Muscle of back (tissue), 11 donors: ENCODE measurements around the gene PDSS1. TPM values are rescaled to one million over a fixed set of nuclear protein-coding genes. Genes with fewer than 3 reads are reported as not detected.

Source experiments
- DNase-seq, 3 donors: peaks; one replicate each; pipeline versions ENCODE4 v3.0.0 to v3.0.0-alpha.2; 2013
- polyA plus RNA-seq, 10 donors: library from polyadenylated mRNA; unstranded; fragments of 120-200 nt; gene quantifications; one replicate each; pipeline ENCODE4 v1.2.1, GENCODE V29; 2013; ENCODE audit not compliant: insufficient read length in 10 of 10

The PDSS1 gene
- polyA plus RNA-seq, 10 donors: 6.8 to 13.0 (median 8.2) TPM

- peak in 2 of 3 donors; percentile 4 to 29 for DNase-seq
Measured at GRCh38 chr10:26792758-26793495, 95.4 kb downstream of the PDSS1 start.

Other genes starting within 250 kb of the PDSS1 start
- gene ABI1, start 163.3 kb downstream of the PDSS1 start, polyA plus RNA-seq: 10 to 100 TPM; 39.6 to 53.1 (median 44.1) TPM